ENCODE results near the gene TTC6. TPM values are rescaled to one million over a fixed set of nuclear protein-coding genes. Genes with fewer than 3 reads are reported as not detected.

Gene TTC6
- polyA plus RNA-seq, 1 donor from 2014 or later, result not detected

DNA sequence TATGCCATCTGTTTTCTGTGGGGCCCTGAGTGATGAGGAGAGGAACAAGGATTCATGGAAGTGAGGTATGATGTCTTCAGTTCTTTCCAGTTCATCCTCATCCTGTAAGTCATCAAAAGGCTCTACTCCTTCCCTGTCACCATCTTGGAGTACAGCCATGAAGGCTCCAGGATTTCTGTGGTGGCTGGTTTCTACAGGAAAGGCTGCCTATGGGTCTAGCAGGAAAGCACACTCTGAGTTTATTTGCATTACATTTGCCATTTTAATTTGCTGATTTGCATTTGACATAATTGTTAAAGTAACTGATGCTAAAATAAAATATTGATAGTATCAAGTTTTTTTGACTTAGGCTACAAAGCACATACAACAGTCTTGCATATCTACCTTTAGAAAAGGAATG lies 11.2 kb downstream of the TTC6 start:
- H3K9me2 ChIP-seq (ENCODE audit: insufficient read depth, low read length), result no peaks in the 10 kb centered on the region
- peaks cover 2% of the 10 kb centered on the region for H3K9me3 ChIP-seq (ENCODE audit: low read length)
- H3K27ac ChIP-seq (ENCODE audit: low read length), result no peak overlapping the region
- H4K20me1 ChIP-seq (ENCODE audit: insufficient read depth), result no peaks in the 10 kb centered on the region
- peaks cover 33% of the 10 kb centered on the region for H3K27me3 ChIP-seq (ENCODE audit: insufficient read depth, low read depth, low read length)
- H3K4me2 ChIP-seq (ENCODE audit: low read length), result no peak overlapping the region
- H3K4me3 ChIP-seq (ENCODE audit: low read length), result no peak overlapping the region
- H3K36me3 ChIP-seq (ENCODE audit: insufficient read depth, low read length), result no peaks in the 10 kb centered on the region
- H3K9ac ChIP-seq (ENCODE audit: low read length), result no peak overlapping the region
- TF ChIP-seq RAD21 (conservative IDR thresholded peaks at IDR 0.05), result no peak
- TF ChIP-seq EZH2 (IDR thresholded peaks at IDR 0.05; ENCODE audit: borderline replicate concordance, insufficient read depth, low read length, poor library complexity, severe bottlenecking), result no peak
- no peak for TF ChIP-seq TAF1 (IDR thresholded peaks at IDR 0.05; ENCODE audit: low read depth)
- TF ChIP-seq MXI1 (conservative IDR thresholded peaks at IDR 0.05; ENCODE audit: poor library complexity, severe bottlenecking), result no peak
- TF ChIP-seq, protein P1, sequence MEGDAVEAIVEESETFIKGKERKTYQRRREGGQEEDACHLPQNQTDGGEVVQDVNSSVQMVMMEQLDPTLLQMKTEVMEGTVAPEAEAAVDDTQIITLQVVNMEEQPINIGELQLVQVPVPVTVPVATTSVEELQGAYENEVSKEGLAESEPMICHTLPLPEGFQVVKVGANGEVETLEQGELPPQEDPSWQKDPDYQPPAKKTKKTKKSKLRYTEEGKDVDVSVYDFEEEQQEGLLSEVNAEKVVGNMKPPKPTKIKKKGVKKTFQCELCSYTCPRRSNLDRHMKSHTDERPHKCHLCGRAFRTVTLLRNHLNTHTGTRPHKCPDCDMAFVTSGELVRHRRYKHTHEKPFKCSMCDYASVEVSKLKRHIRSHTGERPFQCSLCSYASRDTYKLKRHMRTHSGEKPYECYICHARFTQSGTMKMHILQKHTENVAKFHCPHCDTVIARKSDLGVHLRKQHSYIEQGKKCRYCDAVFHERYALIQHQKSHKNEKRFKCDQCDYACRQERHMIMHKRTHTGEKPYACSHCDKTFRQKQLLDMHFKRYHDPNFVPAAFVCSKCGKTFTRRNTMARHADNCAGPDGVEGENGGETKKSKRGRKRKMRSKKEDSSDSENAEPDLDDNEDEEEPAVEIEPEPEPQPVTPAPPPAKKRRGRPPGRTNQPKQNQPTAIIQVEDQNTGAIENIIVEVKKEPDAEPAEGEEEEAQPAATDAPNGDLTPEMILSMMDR (IDR thresholded peaks at IDR 0.05; ENCODE audit: poor library complexity, severe bottlenecking), result no peak
- TF ChIP-seq POLR2AphosphoS5 (IDR thresholded peaks at IDR 0.05), result no peak
- TF ChIP-seq REST (IDR thresholded peaks at IDR 0.05; ENCODE audit: borderline replicate concordance), result no peak
- no peak for TF ChIP-seq EP300 (conservative IDR thresholded peaks at IDR 0.05; ENCODE audit: poor library complexity, severe bottlenecking)
- no peak for TF ChIP-seq SMC3 (conservative IDR thresholded peaks at IDR 0.05; ENCODE audit: poor library complexity)
- H3F3A ChIP-seq (ENCODE audit: insufficient read depth, low read length, poor library complexity, severe bottlenecking), result no peaks in the 10 kb centered on the region
- H2AFZ ChIP-seq (ENCODE audit: low read depth, low read length), result no peak overlapping the region
- no peaks in the 10 kb centered on the region for H3K79me2 ChIP-seq (replicated peaks; ENCODE audit: insufficient read depth, low read length)

DNA sequence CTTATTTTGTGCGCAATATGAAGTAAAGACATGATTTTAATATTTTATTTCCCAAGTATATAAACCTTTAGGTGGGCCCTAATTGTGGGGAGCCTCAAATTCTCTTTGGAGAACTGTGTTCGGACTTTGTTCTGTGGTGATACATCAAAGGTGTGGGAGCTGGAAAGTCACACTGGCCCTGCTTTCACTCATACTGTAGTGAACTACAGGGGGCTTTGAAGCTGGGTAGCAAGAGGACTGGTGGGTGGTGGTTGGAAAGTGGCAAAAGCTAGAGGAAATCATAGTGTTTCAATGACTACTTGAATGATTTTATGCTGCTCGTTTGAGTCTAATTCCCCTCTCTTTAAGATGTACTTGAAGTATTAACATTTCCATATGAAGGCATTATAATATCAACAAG lies 13.2 kb downstream of the TTC6 start:
- Histone ChIP-seq H3K4me3 (ENCODE audit: low read length) (no peak overlapping the region), H3K27me3 (ENCODE audit: insufficient read depth, low read depth, low read length) (peaks cover 14% of the 10 kb centered on the region), H3F3A (ENCODE audit: insufficient read depth, low read length, poor library complexity, severe bottlenecking) (no peaks in the 10 kb centered on the region), H3K9ac (ENCODE audit: low read length) (no peak overlapping the region), H3K9me2 (ENCODE audit: insufficient read depth, low read length) (no peaks in the 10 kb centered on the region), H3K4me2 (ENCODE audit: low read length) (no peak overlapping the region), H4K20me1 (ENCODE audit: insufficient read depth) (no peaks in the 10 kb centered on the region), H2AFZ (ENCODE audit: low read depth, low read length) (no peak overlapping the region), H3K36me3 (ENCODE audit: insufficient read depth, low read length) (no peaks in the 10 kb centered on the region), H3K79me2 (replicated peaks; ENCODE audit: insufficient read depth, low read length) (no peaks in the 10 kb centered on the region), H3K27ac (ENCODE audit: low read length) (no peak overlapping the region), H3K9me3 (ENCODE audit: low read length) (no peaks in the 10 kb centered on the region)
- no peak for TF ChIP-seq TAF1 (IDR thresholded peaks at IDR 0.05; ENCODE audit: low read depth)

Measured in neural cell (in vitro differentiated cells).